Suprapubic skin (tissue), 4 donors: Measurements from ENCODE around the gene EPX. TPM values are rescaled to one million over a fixed set of nuclear protein-coding genes. Genes with fewer than 3 reads are reported as not detected.
"Not testable (repeated sequence)": the region's sequence is repeated elsewhere in the genome, so short reads cannot be mapped to it uniquely, and the experiment has no call there.

ENCODE experiments used
- DNase-seq, 2 donors: peaks; one replicate each; pipeline ENCODE4 v3.0.0-alpha.2; 2019; ENCODE audit warnings: low spot score in 2 of 2
- H3K27ac ChIP-seq: fragments of 200-600 bp; sonication (generic); one replicate; pipeline ENCODE4 v1.5.1; 2019
- H3K27me3 ChIP-seq: fragments of 200-600 bp; sonication (generic); one replicate; pipeline ENCODE4 v1.5.1; 2019
- H3K36me3 ChIP-seq: fragments of 200-600 bp; sonication (generic); one replicate; pipeline ENCODE4 v1.5.1; 2019
- H3K4me1 ChIP-seq: fragments of 200-600 bp; sonication (generic); one replicate; pipeline ENCODE4 v1.5.1; 2019
- H3K4me3 ChIP-seq: fragments of 200-600 bp; sonication (generic); one replicate; pipeline ENCODE4 v1.5.1; 2019; ENCODE audit warnings: mild to moderate bottlenecking
- H3K9me3 ChIP-seq: fragments of 200-600 bp; sonication (generic); one replicate; pipeline ENCODE4 v1.5.1; 2019
- EP300 ChIP-seq: sonication (generic); formaldehyde crosslinking; IDR thresholded peaks from one replicate; pipeline ENCODE4 v1.6.1; 2017; ENCODE audit warnings: antibody characterized with exemption
- POLR2A ChIP-seq, 2 donors: fragments of 450-650 bp; IDR thresholded peaks; one replicate each; pipeline ENCODE4 v1.6.1; 2017; ENCODE audit warnings: antibody characterized with exemption in 2 of 2, mild to moderate bottlenecking in 2 of 2, moderate library complexity in 2 of 2
- POLR2AphosphoS5 ChIP-seq, 3 donors: sonication (generic); formaldehyde crosslinking; IDR thresholded peaks; one replicate each; pipeline ENCODE4 v1.6.1; 2017; ENCODE audit warnings: antibody characterized with exemption in 3 of 3
- WGBS: methylation state at CpG from one replicate; pipeline ENCODE4 v1.1.5; 2018; 5-methylcytosine and 5-hydroxymethylcytosine counted together
- total RNA-seq, 4 donors: library from RNA; depleted of rRNA; stranded (reverse); fragments of >200 nt; gene quantifications; one replicate each; pipeline ENCODE4 v1.1.0, GENCODE V29; 2016
- TF ChIP-seq, protein P1 (sequence below), 2 donors: fragments of 200-600 bp in 1 of 2; fragments of 450-650 bp in 1 of 2; sonication (generic) in 1 of 2; IDR thresholded peaks; one replicate each; pipeline ENCODE4 v1.5.1; 2016 to 2019; ENCODE audit warnings: antibody characterized with exemption in 2 of 2, mild to moderate bottlenecking in 1 of 2, moderate library complexity in 1 of 2

Gene EPX, protein sequence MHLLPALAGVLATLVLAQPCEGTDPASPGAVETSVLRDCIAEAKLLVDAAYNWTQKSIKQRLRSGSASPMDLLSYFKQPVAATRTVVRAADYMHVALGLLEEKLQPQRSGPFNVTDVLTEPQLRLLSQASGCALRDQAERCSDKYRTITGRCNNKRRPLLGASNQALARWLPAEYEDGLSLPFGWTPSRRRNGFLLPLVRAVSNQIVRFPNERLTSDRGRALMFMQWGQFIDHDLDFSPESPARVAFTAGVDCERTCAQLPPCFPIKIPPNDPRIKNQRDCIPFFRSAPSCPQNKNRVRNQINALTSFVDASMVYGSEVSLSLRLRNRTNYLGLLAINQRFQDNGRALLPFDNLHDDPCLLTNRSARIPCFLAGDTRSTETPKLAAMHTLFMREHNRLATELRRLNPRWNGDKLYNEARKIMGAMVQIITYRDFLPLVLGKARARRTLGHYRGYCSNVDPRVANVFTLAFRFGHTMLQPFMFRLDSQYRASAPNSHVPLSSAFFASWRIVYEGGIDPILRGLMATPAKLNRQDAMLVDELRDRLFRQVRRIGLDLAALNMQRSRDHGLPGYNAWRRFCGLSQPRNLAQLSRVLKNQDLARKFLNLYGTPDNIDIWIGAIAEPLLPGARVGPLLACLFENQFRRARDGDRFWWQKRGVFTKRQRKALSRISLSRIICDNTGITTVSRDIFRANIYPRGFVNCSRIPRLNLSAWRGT
- under 1 TPM in 1 of 4 donors, not detected in 3; 0.25 TPM for total RNA-seq

DNA sequence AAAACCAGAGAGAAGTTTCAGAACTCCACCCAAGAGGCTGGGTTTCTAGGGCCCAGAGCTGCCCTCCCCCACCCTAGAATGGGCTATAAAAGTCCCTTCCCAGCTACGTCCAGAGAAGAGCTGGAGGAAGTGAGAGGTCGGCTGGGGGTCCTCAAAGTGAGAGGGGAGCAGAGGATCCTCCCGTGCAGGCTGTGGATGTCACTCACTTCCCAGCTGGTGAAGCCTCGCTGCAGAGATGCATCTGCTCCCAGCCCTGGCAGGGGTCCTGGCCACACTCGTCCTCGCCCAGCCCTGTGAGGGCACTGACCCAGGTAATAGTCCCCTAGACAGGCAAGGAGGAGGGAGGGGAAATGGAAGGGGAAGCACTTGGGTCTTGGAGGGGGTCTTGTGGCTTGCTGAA, at the start of gene EPX:
Gene EPX, plus strand, starts transcription at position 115 of the 400 bp plus-strand sequence. Its CDS starts 121 bp downstream, at position 236.
- DNase-seq, result no peak
- Histone ChIP-seq H3K27me3 (peaks cover 13% of the 10 kb centered on the region), H3K9me3 (no peaks in the 10 kb centered on the region), H3K27ac (no peak within 1 kb of the TSS), H3K4me3 (no peak within 1 kb of the TSS), H3K36me3 (no peaks in the 10 kb centered on the region), H3K4me1 (peaks cover 10% of the 10 kb centered on the region)
- 54% methylated on average over 6 of the region's 6 CpGs for WGBS
- TF ChIP-seq EP300, result no peak
- no peak for TF ChIP-seq POLR2A (IDR thresholded peaks at IDR 0.05)
- no peak for TF ChIP-seq POLR2AphosphoS5 (IDR thresholded peaks at IDR 0.05)
- TF ChIP-seq, protein P1, sequence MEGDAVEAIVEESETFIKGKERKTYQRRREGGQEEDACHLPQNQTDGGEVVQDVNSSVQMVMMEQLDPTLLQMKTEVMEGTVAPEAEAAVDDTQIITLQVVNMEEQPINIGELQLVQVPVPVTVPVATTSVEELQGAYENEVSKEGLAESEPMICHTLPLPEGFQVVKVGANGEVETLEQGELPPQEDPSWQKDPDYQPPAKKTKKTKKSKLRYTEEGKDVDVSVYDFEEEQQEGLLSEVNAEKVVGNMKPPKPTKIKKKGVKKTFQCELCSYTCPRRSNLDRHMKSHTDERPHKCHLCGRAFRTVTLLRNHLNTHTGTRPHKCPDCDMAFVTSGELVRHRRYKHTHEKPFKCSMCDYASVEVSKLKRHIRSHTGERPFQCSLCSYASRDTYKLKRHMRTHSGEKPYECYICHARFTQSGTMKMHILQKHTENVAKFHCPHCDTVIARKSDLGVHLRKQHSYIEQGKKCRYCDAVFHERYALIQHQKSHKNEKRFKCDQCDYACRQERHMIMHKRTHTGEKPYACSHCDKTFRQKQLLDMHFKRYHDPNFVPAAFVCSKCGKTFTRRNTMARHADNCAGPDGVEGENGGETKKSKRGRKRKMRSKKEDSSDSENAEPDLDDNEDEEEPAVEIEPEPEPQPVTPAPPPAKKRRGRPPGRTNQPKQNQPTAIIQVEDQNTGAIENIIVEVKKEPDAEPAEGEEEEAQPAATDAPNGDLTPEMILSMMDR (IDR thresholded peaks at IDR 0.05), result no peak

DNA sequence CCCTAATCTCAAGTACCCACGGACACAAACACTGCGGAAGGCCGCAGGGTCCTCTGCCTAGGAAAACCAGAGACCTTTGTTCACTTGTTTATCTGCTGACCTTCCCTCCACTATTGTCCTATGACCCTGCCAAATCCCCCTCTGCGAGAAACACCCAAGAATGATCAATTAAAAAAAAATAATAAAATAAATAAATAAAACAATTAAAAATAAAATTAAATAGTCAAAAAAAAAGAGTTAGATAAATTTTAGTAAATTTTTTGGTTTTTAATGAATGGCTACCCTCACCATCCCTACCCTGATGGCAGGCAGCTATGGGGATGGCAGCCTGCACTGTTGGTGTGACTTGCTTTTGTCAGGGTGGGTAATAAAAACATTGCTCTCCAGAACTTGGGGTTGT, 49.2 kb upstream of the EPX start:
- H3K27me3 ChIP-seq, result peaks cover 11% of the 10 kb centered on the region
- not testable (repeated sequence) for H3K27ac ChIP-seq, DNase-seq, H3K4me3 ChIP-seq, H3K4me1 ChIP-seq, H3K36me3 ChIP-seq
- WGBS, result 87% methylated on average over 4 of the region's 4 CpGs
- H3K9me3 ChIP-seq, result peaks cover 21% of the 10 kb centered on the region

DNA sequence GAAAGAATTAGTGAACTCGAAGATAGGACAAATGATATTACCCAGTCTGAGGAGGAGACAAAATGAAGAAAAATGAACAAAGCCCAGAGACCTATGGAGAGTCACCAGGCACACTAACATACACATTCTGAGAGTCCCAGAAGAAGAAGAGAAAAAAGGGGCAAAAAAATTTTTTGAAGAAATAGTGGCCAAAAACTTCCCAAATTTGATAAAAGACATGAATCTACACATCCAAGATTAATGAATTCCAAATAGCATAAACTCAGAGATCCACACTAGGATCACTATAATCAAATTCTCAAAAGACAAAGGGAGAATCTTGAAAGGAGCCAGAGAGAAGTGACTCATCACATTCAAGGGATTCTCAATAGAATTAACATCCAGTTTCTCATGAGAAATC, 47.7 kb upstream of the EPX start:
- DNase-seq, result no peak
- H3K4me1 ChIP-seq, result no peaks in the 10 kb centered on the region
- H3K4me3 ChIP-seq, result no peak overlapping the region
- H3K36me3 ChIP-seq, result no peaks in the 10 kb centered on the region
- H3K9me3 ChIP-seq, result peaks cover 21% of the 10 kb centered on the region
- WGBS, result 84% methylated on average over 1 of the region's 1 CpG
- H3K27ac ChIP-seq, result no peak overlapping the region
- TF ChIP-seq, protein P1 (IDR thresholded peaks at IDR 0.05), result no peak
- TF ChIP-seq POLR2A (IDR thresholded peaks at IDR 0.05) (no peak), POLR2AphosphoS5 (IDR thresholded peaks at IDR 0.05) (no peak), EP300 (no peak)
- peaks cover 18% of the 10 kb centered on the region for H3K27me3 ChIP-seq

DNA sequence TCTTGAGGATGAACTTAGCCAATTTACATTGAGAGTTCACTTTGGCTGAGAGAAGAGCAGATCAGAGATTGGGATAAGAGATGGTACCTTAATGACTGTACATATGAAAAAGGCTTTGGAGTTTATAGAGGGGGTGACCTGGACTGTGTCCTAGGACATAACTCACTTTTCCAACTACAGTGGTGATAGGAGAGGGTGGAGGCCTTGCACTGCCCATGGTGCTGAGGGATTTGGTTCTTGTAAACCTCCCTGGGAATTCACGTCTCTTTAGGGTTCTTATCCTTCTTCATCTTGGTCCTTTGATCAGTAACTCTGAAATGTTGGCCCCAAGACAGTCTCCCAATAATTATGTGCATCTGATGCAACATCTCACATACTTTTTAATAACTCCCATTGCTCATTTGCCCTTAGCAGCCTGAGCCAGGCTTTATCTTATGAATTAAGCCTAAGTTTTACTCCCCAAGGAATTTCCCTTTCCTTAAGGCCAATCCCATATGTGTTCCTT, 44.5 kb upstream of the EPX start, which contains the start of gene OR4D1:
Gene OR4D1, plus strand, starts transcription at position 455 of the 505 bp plus-strand sequence. CDS start 6,770 bp downstream, outside the sequence.
- Histone ChIP-seq H3K27ac (no peak within 1 kb of the TSS), H3K4me1 (peaks cover 3% of the 10 kb centered on the region), H3K36me3 (no peaks in the 10 kb centered on the region), H3K27me3 (peaks cover 32% of the 10 kb centered on the region), H3K9me3 (peaks cover 21% of the 10 kb centered on the region), H3K4me3 (no peak within 1 kb of the TSS)
- WGBS, result 43% methylated on average over 1 of the region's 1 CpG
- no peak for TF ChIP-seq EP300
- no peak for DNase-seq

- Histone ChIP-seq H3K9me3 (peaks cover 21% of the 10 kb centered on the region), H3K36me3 (no peaks in the 10 kb centered on the region), H3K27ac (no peak overlapping the region), H3K4me1 (peaks cover 3% of the 10 kb centered on the region), H3K27me3 (peaks cover 37% of the 10 kb centered on the region), H3K4me3 (no peak overlapping the region)
- TF ChIP-seq POLR2A (IDR thresholded peaks at IDR 0.05) (no peak), POLR2AphosphoS5 (IDR thresholded peaks at IDR 0.05) (no peak), EP300 (no peak)
- TF ChIP-seq, protein P1 (IDR thresholded peaks at IDR 0.05), result no peak
- WGBS, result 84% methylated on average over 3 of the region's 3 CpGs
- DNase-seq, result no peak
Measured at GRCh38 chr17:58148609-58149008, 43.9 kb upstream of the EPX start.

DNA sequence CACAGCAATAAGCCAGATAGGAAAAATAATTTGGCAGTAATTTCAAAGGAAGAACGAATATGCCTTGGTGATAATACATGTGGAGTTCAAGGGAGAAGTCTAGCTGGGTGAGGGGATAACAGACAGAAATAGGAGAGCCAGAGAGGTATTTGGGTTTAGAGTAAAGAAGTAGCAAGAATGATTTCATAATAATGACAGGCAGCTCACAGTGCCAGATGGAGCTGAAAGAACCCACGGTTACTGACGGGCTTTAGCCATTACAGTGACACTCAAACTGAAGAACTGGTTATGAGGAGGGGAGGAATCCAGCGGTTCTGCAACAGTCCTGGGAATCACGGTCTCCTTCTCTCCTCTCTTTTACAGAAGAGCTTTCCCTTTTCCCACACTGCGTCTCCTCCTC, 42.1 kb upstream of the EPX start:
- H3K36me3 ChIP-seq, result no peaks in the 10 kb centered on the region
- no peak for DNase-seq
- no peak overlapping the region for H3K27ac ChIP-seq
- peaks cover 3% of the 10 kb centered on the region for H3K4me1 ChIP-seq
- WGBS, result 54% methylated on average over 6 of the region's 6 CpGs
- peaks cover 52% of the 10 kb centered on the region for H3K27me3 ChIP-seq
- H3K9me3 ChIP-seq, result peaks cover 7% of the 10 kb centered on the region
- H3K4me3 ChIP-seq, result no peak overlapping the region
- TF ChIP-seq POLR2A (IDR thresholded peaks at IDR 0.05) (no peak), POLR2AphosphoS5 (IDR thresholded peaks at IDR 0.05) (no peak), EP300 (no peak)
